ENCODE results near the gene FERMT3.

FERMT3 gene

DNA sequence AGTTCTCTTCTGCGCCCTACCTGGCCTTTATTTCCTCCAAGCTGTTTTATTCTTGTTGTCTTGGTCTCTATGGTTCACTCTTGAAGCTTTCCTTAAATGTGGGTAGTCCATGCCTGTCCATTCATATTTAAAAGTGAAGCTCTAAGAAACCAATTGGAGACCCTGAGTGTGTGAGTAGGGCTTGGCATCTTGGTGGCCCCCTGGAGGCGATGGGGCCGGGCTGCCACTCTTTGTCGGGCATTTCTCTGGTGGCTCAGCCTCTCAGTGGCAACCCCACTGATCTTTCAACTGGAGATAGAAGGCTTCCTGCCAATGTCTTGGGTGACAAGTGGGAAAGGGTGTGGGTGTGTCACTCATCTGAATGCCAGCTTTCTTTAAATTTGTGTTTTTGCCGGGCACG lies 10.4 kb downstream of the FERMT3 start:
- H3K9me3 ChIP-seq (ENCODE audit: insufficient read depth, low read length, severe bottlenecking), result no peaks in the 10 kb centered on the region
- no peak overlapping the region for H3K27ac ChIP-seq (ENCODE audit: low read length)
- no peak overlapping the region for H3K9ac ChIP-seq (ENCODE audit: low read depth, low read length)
- H3K27me3 ChIP-seq (ENCODE audit: insufficient read depth, low read length, poor library complexity), result no peaks in the 10 kb centered on the region
- no peak overlapping the region for H3K4me2 ChIP-seq (ENCODE audit: insufficient read depth, low read length)
- TF ChIP-seq, protein P1, sequence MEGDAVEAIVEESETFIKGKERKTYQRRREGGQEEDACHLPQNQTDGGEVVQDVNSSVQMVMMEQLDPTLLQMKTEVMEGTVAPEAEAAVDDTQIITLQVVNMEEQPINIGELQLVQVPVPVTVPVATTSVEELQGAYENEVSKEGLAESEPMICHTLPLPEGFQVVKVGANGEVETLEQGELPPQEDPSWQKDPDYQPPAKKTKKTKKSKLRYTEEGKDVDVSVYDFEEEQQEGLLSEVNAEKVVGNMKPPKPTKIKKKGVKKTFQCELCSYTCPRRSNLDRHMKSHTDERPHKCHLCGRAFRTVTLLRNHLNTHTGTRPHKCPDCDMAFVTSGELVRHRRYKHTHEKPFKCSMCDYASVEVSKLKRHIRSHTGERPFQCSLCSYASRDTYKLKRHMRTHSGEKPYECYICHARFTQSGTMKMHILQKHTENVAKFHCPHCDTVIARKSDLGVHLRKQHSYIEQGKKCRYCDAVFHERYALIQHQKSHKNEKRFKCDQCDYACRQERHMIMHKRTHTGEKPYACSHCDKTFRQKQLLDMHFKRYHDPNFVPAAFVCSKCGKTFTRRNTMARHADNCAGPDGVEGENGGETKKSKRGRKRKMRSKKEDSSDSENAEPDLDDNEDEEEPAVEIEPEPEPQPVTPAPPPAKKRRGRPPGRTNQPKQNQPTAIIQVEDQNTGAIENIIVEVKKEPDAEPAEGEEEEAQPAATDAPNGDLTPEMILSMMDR (IDR thresholded peaks at IDR 0.05; ENCODE audit: borderline replicate concordance, extremely low read depth, low read length, poor library complexity, severe bottlenecking), result peak; percentile 19
- TF ChIP-seq EZH2 (IDR thresholded peaks at IDR 0.05; ENCODE audit: borderline replicate concordance, low read depth, low read length, severe bottlenecking), result no peak
- no peak overlapping the region for H3K4me3 ChIP-seq (ENCODE audit: low read depth in 1 of 2, low read length in 2 of 2)
- no peaks in the 10 kb centered on the region for H3K79me2 ChIP-seq (ENCODE audit: insufficient read depth, low read length)
- no peak for ATAC-seq (ENCODE audit: insufficient read depth, low read depth)
- peaks cover 3% of the 10 kb centered on the region; the same call in 1 of the 2 replicates for H4K20me1 ChIP-seq (ENCODE audit: insufficient read depth, low read length)
- H3K36me3 ChIP-seq (ENCODE audit: insufficient read depth, low read length), result peaks cover 59% of the 10 kb centered on the region
- no peak for DNase-seq
- H2AFZ ChIP-seq (ENCODE audit: low read depth, low read length), result no peak overlapping the region
- no peaks in the 10 kb centered on the region for H3K4me1 ChIP-seq (ENCODE audit: insufficient read depth, low read length)

DNA sequence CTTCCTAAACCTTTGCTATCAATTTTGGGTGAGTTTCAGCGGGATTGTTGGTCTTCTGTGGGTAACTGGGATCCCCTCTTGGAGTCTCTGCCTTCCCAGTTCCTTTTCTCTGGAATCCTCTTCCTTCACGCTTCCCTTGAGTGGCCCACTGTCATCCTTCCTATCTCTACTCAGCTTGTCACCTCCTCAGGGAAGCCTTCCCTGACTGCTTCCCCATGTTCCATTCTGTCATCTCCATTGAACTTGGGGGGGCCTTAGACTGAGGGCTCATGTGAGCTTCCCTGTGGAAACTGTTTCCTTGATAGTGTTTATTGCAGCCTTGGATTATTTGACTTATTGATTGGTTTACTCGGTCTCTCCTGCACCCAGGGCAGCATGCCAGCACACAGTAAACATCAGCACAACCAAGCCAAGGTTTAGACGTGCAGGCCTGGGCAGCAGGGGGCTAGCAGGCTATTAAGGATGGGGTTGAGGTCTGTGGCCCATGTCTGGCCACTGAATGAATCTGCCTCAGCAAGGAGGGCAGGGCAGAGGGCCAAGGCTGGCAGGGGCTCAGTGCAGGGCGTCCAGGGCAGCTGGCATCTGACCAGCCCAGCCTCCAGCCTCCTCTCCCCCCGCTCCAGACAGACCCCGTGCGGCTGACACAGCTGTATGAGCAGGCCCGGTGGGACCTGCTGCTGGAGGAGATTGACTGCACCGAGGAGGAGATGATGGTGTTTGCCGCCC lies 12.3 kb downstream of the FERMT3 start:
- H3K36me3 ChIP-seq (ENCODE audit: insufficient read depth, low read length), result peaks cover 61% of the 10 kb centered on the region
- ATAC-seq (ENCODE audit: insufficient read depth, low read depth) (no peak), DNase-seq (no peak)
- H3K4me2 ChIP-seq (ENCODE audit: insufficient read depth, low read length), result no peak overlapping the region
- H3K9ac ChIP-seq (ENCODE audit: low read depth, low read length), result no peak overlapping the region
- no peak overlapping the region for H3K27ac ChIP-seq (ENCODE audit: low read length)
- no peak overlapping the region for H3K4me3 ChIP-seq (ENCODE audit: low read depth in 1 of 2, low read length in 2 of 2)
- H2AFZ ChIP-seq (ENCODE audit: low read depth, low read length), result no peak overlapping the region
- no peaks in the 10 kb centered on the region for H3K79me2 ChIP-seq (ENCODE audit: insufficient read depth, low read length)
- H4K20me1 ChIP-seq (ENCODE audit: insufficient read depth, low read length), result peaks cover 3% of the 10 kb centered on the region; the same call in 1 of the 2 replicates
- H3K27me3 ChIP-seq (ENCODE audit: insufficient read depth, low read length, poor library complexity), result no peaks in the 10 kb centered on the region
- TF ChIP-seq, protein P1 (IDR thresholded peaks at IDR 0.05; ENCODE audit: borderline replicate concordance, extremely low read depth, low read length, poor library complexity, severe bottlenecking), result no peak
- no peak for TF ChIP-seq EZH2 (IDR thresholded peaks at IDR 0.05; ENCODE audit: borderline replicate concordance, low read depth, low read length, severe bottlenecking)
- 0 out of 2 replicates have a peak, but pooled peaks cover under 1% of the 10 kb centered on the region for H3K4me1 ChIP-seq (ENCODE audit: insufficient read depth, low read length)
- H3K9me3 ChIP-seq (ENCODE audit: insufficient read depth, low read length, severe bottlenecking), result no peaks in the 10 kb centered on the region

DNA sequence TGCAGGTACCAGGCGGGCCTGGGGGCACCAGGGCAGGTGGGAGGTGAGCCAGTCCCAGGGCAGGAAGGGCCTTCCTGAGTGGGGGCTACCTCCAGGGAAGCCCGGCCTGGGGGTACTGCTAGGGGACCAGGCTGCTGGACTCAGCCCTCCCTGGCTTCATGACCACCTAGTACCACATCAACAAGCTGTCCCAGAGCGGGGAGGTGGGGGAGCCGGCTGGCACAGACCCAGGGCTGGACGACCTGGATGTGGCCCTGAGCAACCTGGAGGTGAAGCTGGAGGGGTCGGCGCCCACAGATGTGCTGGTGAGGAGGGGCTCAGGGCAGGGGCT lies 12.8 kb downstream of the FERMT3 start:
- no peak for ATAC-seq (ENCODE audit: insufficient read depth, low read depth)
- peaks cover 3% of the 10 kb centered on the region; the same call in 1 of the 2 replicates for H4K20me1 ChIP-seq (ENCODE audit: insufficient read depth, low read length)
- no peak for TF ChIP-seq EZH2 (IDR thresholded peaks at IDR 0.05; ENCODE audit: borderline replicate concordance, low read depth, low read length, severe bottlenecking)
- TF ChIP-seq, protein P1 (IDR thresholded peaks at IDR 0.05; ENCODE audit: borderline replicate concordance, extremely low read depth, low read length, poor library complexity, severe bottlenecking), result no peak
- no peak overlapping the region for H2AFZ ChIP-seq (ENCODE audit: low read depth, low read length)
- H3K9me3 ChIP-seq (ENCODE audit: insufficient read depth, low read length, severe bottlenecking), result no peaks in the 10 kb centered on the region
- H3K79me2 ChIP-seq (ENCODE audit: insufficient read depth, low read length), result peaks cover 3% of the 10 kb centered on the region; the same call in 1 of the 2 replicates
- peaks cover 6% of the 10 kb centered on the region for H3K4me1 ChIP-seq (ENCODE audit: insufficient read depth, low read length)
- H3K9ac ChIP-seq (ENCODE audit: low read depth, low read length), result no peak overlapping the region
- H3K4me3 ChIP-seq (ENCODE audit: low read depth in 1 of 2, low read length in 2 of 2), result no peak overlapping the region
- no peak overlapping the region for H3K27ac ChIP-seq (ENCODE audit: low read length)
- H3K4me2 ChIP-seq (ENCODE audit: insufficient read depth, low read length), result no peak overlapping the region
- no peaks in the 10 kb centered on the region for H3K27me3 ChIP-seq (ENCODE audit: insufficient read depth, low read length, poor library complexity)
- DNase-seq, result no peak
- H3K36me3 ChIP-seq (ENCODE audit: insufficient read depth, low read length), result peaks cover 62% of the 10 kb centered on the region
